Right lung (tissue), 5 donors: Measurements from ENCODE around the gene HSPBP1. TPM values are rescaled to one million over a fixed set of nuclear protein-coding genes. Genes with fewer than 3 reads are reported as not detected.
"Not testable (repeated sequence)": the region's sequence is repeated elsewhere in the genome, so short reads cannot be mapped to it uniquely, and the experiment has no call there.

Experiments
- DNase-seq, 2 donors: peaks; one replicate each; pipeline ENCODE4 v3.0.0-alpha.2; 2013
- polyA plus RNA-seq, 5 donors: library from polyadenylated mRNA; unstranded; fragments of 120-200 nt; gene quantifications; one replicate each; pipeline versions ENCODE4 v1.2.1 to v1.2.3, GENCODE V29; 2013; ENCODE audit warnings: inconsistent platforms in 1 of 5, low replicate concordance in 1 of 5; ENCODE audit not compliant: insufficient read length in 5 of 5, insufficient read depth in 1 of 5

The HSPBP1 gene
- polyA plus RNA-seq, 5 donors = 20.9 to 50.7 (median 28.5) TPM

DNA sequence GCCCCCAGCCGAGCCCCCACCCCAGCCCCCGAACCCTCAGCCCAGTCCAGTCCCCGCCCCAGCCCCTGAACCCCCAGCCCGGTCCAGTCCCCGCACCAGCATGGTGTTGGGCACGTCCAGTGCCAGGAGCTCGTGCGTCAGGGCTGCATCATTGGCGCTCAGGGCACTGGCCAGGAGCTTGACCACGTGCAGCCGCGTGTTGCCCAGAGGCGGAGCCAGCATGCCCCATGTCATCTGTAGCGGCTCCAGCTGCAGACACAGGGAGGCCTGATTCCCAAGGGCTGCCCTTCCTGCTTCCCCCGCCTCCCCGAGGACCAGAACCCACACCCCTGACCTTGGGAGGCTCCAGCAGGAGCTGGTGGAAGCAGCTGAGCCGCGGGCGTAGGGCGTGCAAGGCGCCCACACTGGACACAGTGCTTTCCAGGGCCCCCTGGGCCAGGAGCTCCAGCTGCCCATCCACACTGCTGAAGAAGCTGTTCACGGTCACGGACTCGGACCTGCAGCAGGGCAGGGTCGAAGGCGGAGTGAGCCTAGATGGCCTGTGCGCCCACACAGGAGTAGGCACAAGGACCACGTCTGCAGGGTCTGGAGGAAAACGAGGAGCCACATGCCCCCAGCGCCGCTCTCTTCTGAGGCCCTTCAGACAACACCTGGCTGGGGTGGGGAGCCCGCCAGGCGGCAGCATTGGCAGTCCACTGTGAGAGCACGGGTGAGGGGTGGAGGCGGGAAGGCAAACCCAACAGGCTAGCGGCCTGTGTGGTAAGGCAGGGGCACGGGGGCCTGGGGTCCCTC lies 38.6 kb downstream of the HSPBP1 start:
- no peak for DNase-seq

DNA sequence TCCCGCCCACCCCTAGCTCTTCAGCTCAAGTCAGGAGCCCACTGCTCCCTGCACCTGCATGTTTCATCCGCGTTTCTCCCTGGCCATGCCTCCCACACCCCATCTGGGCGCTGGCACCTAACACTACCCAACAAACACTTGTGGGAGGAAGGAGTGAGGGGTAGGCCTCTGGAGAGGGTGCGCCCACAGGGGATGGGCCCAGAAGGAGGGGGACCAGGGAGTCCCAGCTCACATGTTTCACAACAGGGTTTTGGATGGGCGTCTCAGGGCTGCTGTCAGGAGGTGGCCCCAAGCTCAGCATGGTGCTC lies 39.2 kb downstream of the HSPBP1 start:
- DNase-seq = no peak

DNA sequence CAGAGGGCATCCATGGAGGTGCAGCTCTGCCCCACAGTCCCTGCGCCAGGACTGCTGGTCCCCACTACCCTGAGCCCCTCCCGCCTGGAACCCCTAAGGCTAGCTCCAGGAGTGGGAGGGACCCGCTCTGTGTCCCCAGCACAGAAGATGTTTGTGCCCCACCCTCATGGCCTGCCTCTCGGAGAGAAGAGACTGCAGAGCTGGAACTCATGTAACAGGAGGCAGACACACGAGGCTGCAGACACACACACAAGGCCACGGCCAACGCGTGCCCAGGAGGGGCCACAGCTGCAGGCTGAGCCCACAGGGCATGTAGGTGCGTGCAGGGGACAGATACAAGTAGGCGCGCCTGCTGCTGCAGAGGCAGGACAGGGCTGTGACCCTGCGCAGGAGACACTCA lies 40.9 kb downstream of the HSPBP1 start:
- DNase-seq = no peak

DNA sequence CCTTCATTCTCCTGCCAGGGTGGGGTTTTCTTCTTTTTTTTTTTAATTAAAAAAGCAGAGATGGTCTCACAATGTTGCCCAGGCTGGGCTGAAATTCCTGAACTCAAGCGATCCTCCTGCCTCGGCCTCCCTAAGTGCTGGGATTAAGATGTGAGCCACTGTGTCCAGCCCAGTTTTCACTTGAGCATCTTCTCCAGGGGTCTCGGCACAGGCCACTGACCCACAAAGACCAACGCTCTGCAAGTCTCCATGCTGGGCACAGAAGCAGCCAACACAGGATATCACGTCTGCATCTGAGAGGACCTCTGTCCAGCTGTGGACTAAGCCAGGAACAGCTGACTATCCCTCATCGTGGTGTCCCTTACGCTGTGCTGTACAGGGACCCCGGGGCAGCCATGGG lies 41.9 kb downstream of the HSPBP1 start:
- no peak for DNase-seq

DNA sequence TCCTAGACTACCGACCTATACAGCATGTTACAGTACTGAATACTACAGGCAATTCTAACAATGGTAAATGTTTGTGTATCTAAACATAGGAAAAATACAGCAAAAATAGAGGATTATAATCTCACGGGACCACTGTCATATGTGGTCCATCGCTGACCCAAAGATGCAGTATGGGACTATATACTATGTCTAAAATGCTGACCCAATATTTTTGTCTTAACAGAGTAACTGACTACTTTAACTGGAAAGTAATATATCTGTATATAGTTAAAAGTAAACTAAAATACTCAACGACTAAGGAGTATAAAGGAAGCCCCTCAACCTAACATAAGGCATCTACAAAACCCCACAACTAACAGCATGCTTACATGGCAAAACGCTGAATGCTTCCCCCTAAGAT lies 46.9 kb downstream of the HSPBP1 start:
- DNase-seq = no peak

DNA sequence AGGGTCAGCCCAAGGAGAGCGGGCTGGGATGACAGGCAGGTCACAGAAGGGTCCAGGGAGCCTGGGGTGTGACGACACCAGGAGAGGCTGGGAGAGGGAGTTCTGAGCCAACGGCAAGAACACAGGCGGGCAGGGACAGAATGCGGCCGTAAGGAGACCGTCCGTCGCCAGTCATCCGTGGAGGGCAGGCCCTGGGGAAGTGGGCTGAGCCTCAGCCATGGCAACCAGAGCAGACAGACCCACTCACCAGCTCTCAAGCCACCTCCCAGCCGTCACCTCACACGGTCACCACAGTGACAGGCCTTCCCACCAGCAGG lies 47.7 kb downstream of the HSPBP1 start:
- no peak for DNase-seq

DNA sequence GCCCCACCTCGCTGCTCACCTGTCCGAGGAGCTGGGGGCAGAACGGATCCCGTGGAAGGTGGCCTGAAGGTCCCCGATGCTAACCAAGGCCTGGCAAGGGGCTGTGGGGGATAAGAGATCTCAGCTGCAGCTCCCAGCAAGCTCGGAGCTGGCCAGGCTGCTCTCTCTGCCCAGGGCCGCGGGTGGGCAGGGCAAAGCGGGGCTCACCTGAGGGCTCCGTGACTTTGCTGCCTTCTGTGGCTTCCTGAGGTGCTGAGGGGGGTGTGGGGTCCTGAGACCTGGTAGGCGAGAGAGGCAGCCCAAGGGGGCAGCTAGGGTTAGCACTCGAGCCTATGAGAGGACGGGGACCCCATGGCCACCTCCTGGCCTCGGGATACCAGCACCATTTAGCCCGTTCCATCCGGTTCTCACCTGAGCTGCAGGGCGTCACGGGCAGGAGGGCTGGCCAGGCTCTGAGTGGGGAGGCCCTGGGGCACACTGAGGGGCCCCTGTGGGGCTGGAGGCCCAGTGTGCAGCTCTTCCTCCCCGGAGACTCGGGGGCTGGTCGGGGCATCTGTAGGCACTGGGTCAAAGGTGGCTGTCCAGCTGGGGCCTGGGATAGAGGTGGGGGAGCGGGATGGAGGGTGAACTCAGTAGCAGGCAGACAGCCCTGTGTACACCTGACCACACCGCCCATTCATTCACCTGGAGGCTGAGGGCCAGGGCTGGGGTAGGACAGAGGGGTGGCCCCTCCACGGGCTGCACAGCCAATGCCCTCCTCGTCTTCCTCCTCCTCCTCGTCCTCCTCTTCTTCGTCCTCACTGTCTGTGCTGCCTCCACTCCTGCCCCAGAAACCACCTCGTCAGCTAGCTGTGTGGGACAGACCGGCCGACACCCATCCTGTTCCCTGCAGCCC lies 48.3 kb downstream of the HSPBP1 start:
- DNase-seq = no peak

DNA sequence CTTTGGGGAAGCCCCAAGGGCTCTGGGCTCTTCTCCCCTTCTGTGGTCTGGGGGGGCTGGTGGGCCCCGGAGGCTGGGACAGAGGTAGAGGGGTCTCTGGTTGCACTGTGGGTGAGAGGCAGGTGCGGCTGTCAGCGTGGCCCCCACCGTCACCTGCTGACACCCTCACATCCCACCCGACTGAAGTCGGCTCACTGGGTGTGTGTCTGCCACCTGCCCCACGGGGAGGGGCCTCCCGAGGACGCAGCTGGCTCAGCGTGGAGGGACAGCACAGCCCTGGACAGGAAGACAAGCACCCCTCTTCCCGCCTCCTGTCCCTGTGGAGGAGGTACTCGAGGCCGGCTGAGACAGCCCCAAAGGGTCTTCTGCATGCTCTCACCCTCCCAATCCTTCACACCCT lies 49.1 kb downstream of the HSPBP1 start:
- DNase-seq = no peak

DNA sequence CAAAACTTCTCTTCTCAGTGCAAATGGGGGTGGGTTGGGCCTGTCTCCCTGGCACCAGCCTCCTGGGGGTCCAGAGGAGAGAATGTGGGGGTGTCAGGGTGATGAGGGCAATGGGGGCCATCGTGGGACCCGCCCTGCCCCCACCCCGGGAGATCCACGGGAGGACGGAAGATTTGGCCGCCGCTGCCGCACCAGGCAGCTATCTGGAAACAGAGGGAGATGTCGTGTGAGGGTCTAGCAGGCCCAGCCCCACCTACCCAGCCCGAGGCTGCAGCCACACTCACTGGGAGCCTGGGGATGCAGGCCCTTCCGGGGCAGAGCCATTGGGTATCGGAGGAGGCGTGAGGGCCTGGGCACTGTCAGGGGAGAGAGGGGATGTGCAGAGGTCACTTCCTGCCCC lies 49.6 kb downstream of the HSPBP1 start:
- DNase-seq = no peak

DNA sequence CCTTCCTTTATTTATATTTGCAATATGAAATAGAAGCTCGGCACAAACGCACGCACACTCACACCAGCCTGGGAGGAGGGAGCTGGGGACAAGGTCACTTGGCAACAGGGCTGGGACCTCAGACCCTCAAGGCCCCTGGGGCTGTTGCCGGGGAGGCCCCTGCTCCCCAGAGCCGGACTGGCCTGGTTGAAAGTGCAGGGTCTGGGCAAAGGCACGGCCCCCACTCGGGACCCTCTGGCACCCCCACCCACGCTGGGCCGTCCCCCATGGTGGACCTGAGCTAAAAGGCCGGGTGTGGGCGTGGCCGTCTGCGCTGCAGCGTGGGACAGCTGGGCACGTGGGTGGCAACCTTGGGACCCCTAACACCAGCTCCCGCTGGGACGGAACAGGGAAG lies 50.1 kb downstream of the HSPBP1 start:
- DNase-seq = no peak

DNA sequence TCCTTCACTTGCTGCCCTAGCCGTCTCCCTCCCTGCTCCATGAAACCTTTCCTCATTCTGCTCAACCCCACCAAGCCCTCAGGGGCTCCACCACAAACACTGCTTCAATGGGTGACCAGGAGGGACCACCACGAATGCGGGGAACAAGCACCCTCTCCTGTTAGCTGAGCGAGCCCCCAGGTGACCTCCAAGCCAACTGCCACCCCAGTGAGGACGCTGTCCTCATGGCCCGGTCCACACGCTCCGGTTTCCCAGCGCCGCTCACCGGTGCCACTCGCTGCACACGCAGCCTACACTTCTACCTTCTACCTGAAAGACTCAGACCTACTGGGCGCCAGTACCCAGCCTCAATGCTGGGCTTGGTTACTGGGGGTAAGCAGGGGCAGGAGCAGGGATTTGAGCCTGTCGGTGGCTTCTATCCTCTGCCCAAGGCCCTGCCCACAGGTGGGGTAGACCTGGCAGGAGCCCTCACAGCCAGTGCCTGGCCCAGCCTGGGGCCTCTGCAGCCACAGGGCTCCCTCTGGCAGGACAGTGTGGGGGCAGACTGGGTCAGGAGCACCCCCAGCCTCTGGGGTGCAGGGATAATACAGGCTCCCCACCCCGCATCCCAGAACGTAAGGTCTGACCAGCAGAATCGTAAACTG lies 50.6 kb downstream of the HSPBP1 start:
- no peak for DNase-seq

DNA sequence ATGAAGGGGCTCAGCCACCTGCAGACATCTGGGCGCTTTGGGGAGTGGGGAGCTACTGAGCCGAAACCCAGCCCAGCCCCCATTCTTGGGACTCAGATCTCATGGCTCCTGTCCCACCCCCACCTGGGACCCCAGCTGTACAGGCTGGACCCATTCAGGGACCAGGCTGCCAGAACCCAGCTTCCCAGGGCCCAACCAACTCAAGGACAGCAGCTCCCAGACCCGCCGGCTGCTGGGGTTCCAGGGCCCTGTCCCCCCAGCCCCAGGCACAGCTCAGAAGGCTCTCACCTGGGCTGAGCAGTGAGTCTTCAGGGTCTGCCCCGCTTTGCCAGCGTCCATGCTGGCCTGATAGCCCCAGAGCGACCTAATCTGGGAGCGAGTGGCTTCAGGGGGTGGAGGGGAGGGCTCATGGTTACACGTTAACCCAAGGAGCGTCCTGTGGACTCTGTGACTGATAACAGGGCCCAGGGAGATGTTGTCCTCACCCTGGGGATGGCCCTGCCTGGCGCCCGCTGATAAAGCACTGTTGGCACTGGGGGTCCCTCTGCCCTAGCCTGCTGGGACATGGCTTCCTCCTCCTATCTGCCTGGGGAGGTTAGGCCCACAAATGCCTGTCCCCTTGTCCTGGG lies 51.4 kb downstream of the HSPBP1 start, which contains the start of gene TMEM86B:
TSS of gene TMEM86B (minus strand) at position 361 of the 629 bp plus-strand sequence. CDS start at position 339, 22 bp downstream.
- DNase-seq = no peak

DNA sequence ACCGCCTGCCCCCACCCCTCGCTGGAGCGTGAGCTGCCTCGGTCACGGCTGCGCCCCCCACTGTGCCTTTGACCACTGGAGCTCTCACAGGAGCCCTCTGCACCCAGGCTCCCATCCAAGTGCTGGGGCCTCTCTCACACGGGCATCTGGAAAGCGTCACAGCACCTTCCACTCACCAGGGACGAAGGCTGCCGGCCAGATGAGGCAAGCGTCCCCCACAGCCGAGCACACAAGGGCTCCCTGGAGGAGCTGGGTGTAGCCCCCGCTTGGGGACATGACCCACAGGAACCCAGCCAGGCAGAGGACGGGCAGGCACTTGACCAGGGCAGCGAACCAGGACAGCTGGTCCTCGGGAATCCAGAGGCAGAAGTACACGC lies 51.9 kb downstream of the HSPBP1 start:
- no peak for DNase-seq

DNA sequence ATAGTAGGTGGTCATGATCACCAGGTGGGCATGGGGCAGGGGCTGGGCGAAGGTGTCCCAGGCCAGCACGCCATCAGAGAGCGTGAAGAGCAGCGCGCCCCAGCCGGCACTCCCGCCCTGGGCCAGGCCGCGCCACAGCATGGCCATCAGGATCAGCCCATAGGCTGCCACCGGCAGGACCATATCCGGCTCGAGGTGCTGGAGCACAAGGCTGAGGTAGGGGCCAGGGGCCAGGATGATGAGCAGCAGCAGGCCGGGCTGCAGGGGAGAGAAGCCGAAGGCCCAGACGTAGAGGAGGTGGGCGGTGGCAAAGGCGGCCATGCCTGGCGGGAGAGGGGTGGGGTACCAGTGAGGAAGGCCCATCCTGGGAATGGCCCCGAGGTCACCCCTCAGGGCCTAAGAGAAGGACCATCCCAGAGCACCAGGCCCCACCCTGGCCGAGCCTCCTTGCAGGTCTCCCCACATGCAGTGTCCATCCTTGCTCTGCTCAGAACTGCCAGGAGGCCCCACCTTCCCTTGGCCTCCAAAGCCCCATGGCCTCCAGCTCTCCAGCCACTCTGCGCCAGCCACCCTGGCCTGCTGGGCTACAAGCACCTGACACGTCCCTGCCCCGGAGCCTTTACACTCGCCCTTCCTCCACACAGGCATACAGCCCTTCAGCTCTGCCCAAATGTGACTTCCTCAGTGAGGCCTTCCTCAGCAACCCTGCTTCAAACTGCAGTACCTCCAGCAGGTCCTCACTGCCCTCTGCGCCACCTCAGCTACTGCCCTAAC lies 52.5 kb downstream of the HSPBP1 start:
- DNase-seq = no peak

DNA sequence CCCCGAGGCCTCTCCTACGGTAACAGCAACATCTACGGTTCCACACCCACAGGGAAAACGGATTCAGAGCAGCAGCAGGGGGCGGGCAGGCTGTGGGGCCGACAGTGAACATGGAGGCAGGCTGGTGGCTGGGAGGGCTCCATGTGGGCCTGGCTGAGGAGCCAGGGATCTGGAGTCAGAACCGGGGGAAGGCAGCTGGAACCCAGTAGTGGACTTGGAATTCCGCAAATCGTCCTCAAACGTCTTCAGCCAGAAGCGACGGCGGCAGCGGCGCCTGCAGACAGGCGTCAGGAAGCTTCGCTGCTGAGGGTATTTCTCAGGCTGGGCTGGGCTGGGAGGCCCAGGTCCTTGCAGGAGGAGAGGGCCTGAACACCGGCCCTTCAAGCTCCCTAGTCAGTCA lies 53.1 kb downstream of the HSPBP1 start:
- no peak for DNase-seq

DNA sequence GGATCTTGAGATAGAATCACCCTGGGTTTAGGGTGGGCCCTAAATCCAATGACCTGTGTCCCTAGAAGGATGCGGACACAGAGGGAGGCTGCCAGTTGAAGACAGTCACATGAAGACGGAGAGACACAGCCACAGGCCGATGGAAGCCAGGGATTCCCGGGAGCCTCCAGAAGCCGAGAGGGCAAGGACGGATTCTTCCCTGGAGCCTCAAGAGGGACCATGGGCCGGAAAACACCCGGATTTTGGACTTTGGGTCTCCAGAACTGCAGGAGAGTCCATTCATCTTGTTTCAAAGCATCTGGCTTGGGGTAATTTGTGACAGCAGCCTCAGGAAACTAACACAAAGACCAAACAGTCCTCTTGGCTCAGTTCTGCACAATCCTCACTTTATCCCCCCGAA lies 53.6 kb downstream of the HSPBP1 start:
- no peak for DNase-seq

DNA sequence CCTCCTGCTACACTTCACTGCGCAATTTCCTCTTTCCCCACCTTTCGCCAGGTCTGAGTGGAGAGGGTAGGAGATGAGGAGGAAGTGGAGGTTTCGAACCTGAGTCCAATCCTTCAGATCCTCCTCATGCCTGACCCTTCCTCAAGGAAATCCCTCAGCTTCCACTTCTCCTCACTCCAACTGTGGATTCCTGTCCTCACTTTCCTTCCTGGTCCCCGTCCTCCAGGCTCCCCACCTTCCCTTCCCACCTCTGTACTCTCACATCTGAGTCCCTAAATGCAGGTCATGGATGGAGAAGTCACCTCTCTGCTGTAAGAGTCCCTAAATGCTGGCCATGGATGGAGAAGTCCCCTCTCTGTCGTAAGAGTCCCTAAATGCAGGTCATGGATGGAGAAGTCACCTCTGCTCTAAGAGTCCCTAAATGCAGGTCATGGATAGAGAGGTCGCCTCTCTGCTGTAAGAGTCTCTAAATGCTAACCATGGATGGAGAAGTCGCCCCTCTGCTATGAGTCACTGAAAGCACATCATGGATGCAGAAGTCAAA lies 54.4 kb downstream of the HSPBP1 start:
- no peak for DNase-seq

DNA sequence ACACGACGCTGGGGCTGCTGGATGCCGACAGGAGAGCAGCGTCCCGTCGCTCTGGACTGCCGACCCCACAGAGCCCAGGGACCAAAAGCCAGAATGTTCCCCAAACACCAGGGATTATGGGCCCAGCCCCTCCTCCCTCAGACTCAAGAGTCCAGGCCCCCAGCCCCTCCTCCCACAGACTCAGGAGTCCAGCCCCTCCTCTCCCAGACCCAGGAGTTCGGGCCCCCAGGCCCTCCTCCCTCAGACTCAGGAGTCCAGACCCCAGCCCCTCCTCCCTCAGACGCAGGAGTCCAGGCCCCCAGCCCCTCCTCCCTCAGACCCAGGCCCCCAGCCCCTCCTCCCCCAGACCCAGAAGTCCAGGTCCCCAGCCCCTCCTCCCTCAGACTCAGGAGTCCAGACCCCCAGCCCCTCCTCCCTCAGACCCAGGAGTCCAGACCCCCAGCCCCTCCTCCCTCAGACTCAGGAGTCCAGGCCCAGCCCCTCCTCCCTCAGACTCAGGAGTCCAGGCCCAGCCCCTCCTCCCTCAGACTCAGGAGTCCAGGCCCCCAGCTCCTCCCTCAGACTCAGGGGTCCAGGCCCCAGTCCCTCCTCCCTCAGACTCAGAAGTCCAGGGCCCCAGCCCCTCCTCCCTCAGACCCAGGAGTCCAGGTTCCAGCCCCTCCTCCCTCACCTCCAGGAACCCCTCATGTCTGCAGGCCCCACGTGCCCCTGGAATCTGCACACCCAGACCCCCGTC lies 55.1 kb downstream of the HSPBP1 start:
- DNase-seq = not testable (repeated sequence)

DNA sequence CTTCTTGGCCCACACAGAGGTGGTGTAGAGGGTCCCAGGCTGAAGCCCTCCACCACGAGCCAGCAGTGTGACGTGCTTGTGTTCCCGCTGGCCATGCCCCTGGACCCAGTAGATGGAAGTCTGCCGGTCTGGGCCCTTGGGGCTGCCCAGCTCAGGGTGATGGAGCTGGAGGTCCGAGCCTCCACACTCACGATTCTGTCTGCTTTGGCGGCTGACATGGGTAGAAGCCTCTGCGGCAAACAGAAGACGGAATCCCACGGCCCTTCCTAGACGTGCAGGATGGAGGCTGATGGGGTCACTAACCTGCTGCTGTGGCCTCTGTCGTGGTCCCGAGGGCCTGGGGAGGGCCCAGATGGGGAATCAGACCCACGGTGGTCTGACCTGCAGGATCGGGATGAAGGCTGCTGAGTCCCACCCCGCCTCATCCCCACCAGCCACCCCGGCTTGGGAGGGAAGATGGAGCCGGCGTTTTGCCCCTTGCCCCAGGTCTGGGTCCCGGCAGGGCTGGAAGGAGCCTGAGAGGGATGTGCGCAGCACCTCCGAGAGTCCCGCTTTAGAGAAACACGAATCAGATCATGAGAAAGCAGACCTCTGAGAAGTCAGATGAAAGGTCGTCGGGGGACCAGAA lies 55.8 kb downstream of the HSPBP1 start:
- no peak for DNase-seq
